B cell (primary cell): ENCODE measurements around the gene TAT. TPM values are rescaled to one million over a fixed set of nuclear protein-coding genes. Genes with fewer than 3 reads are reported as not detected.
"Not testable (repeated sequence)": the region's sequence is repeated elsewhere in the genome, so short reads cannot be mapped to it uniquely, and the experiment has no call there.

Source experiments
- ATAC-seq: fragments of 200-7000 bp; cut with Tn5 transposase; one replicate; pipeline ENCODE4 v1.10.0; 2021; ENCODE audit warnings: low read depth, mild to moderate bottlenecking, moderate number of reproducible peaks, moderate library complexity
- CTCF ChIA-PET: fragments of 350-600 bp; sonication (Branson Sonifier 250); formaldehyde crosslinking; loops from one replicate; lab custom pipeline; 2021; ENCODE audit warnings: antibody characterized with exemption, inconsistent platforms; lab: Charles Lee
- POLR2A ChIA-PET: fragments of 350-600 bp; sonication (Branson Sonifier 250); formaldehyde crosslinking; loops from one replicate; lab custom pipeline; 2021; ENCODE audit warnings: antibody characterized with exemption; lab: Charles Lee
- DNase-seq: peaks from one replicate; pipeline ENCODE4 v3.0.0; 2013
- H2AFZ ChIP-seq: 2 replicates; pipeline ENCODE4 v1.6.1; 2012; ENCODE audit warnings: mild to moderate bottlenecking, low read depth, low read length; ENCODE audit not compliant: insufficient read depth, poor library complexity, severe bottlenecking
- H3K27ac ChIP-seq, 2 donors: 1 replicate in 1 of 2; 2 replicates in 1 of 2; pipeline ENCODE4 v1.5.1; 2012 to 2013; ENCODE audit warnings: low read length in 2 of 2, mild to moderate bottlenecking in 2 of 2, moderate library complexity in 1 of 2
- H3K27me3 ChIP-seq, 4 experiments: fragments of 200-600 bp in 1 of 4; sonication (generic) in 1 of 4; replicated peaks in 1 of 4; 1 replicate in 2 of 4; 2 replicates in 2 of 4; pipeline versions ENCODE4 v1.6.1 to v1.7.0; 2013 to 2016; ENCODE audit warnings: low read length in 3 of 4, mild to moderate bottlenecking in 2 of 4, mixed read lengths in 1 of 4, moderate library complexity in 1 of 4; ENCODE audit not compliant: insufficient read depth in 4 of 4, control insufficient read depth in 3 of 4; ENCODE audit errors: control extremely low read depth in 1 of 4
- H3K36me3 ChIP-seq, 2 experiments: replicated peaks in 1 of 2; 1 replicate in 1 of 2; 2 replicates in 1 of 2; pipeline versions ENCODE4 v1.6.1 to v1.7.1; 2013; ENCODE audit warnings: low read length in 1 of 2; ENCODE audit not compliant: insufficient read depth in 2 of 2, control insufficient read depth in 1 of 2; ENCODE audit errors: control extremely low read depth in 1 of 2, extremely low read depth in 1 of 2
- H3K4me1 ChIP-seq, 2 donors: fragments of 200-600 bp in 1 of 2; sonication (generic) in 1 of 2; 1 replicate in 1 of 2; 2 replicates in 1 of 2; pipeline versions ENCODE4 v1.5.1 to v1.6.1; 2013 to 2017; ENCODE audit warnings: low read length in 2 of 2; ENCODE audit not compliant: control insufficient read depth in 2 of 2, insufficient read depth in 2 of 2
- H3K4me2 ChIP-seq: replicated peaks from 2 replicates; pipeline ENCODE3; 2012; ENCODE audit warnings: mild to moderate bottlenecking, low read depth, low read length; ENCODE audit not compliant: poor library complexity, severe bottlenecking
- H3K4me3 ChIP-seq, 5 experiments: fragments of 200-600 bp in 1 of 5; sonication (generic) in 1 of 5; 1 replicate in 3 of 5; 2 replicates in 2 of 5; pipeline versions ENCODE4 v1.5.1 to v1.7.0; 2011 to 2016; ENCODE audit warnings: low read length in 4 of 5, mild to moderate bottlenecking in 4 of 5, low read depth in 2 of 5, control low read depth in 1 of 5, moderate library complexity in 1 of 5; ENCODE audit not compliant: insufficient read depth in 1 of 5; ENCODE audit errors: control extremely low read depth in 1 of 5, extremely low read depth in 1 of 5
- H3K79me2 ChIP-seq: fragments of 200-600 bp; sonication (generic); one replicate; pipeline ENCODE4 v1.6.0; 2016; ENCODE audit warnings: low read length; ENCODE audit not compliant: control insufficient read depth, insufficient read depth
- H3K9ac ChIP-seq: fragments of 200-600 bp; sonication (generic); 2 replicates; pipeline ENCODE4 v1.6.1; 2017; ENCODE audit warnings: mild to moderate bottlenecking, low read length, moderate library complexity
- H3K9me3 ChIP-seq, 3 donors: one replicate each; pipeline versions ENCODE4 v1.6.1 to v1.7.1; 2013; ENCODE audit warnings: low read length in 2 of 3; ENCODE audit not compliant: control insufficient read depth in 2 of 3, insufficient read depth in 1 of 3; ENCODE audit errors: control extremely low read depth in 1 of 3
- H4K20me1 ChIP-seq: 2 replicates; pipeline ENCODE4 v1.6.0; 2012; ENCODE audit warnings: mild to moderate bottlenecking, low read length; ENCODE audit not compliant: insufficient read depth, control insufficient read depth, poor library complexity, severe bottlenecking
- H3K27ac Mint-ChIP-seq: one replicate; pipeline ENCODE4 v1.8.0; 2021; ENCODE audit warnings: mixed read lengths
- H3K27me3 Mint-ChIP-seq: one replicate; pipeline ENCODE4 v1.8.0; 2021; ENCODE audit warnings: mixed read lengths
- H3K4me1 Mint-ChIP-seq: one replicate; pipeline ENCODE4 v1.8.0; 2021; ENCODE audit warnings: mixed read lengths
- H3K4me3 Mint-ChIP-seq: one replicate; pipeline ENCODE4 v1.8.0; 2021; ENCODE audit warnings: mixed read lengths
- H3K9me3 Mint-ChIP-seq: one replicate; pipeline ENCODE4 v1.8.0; 2022; ENCODE audit warnings: mixed read lengths; ENCODE audit not compliant: insufficient read depth
- EZH2 ChIP-seq: IDR thresholded peaks from 2 replicates; pipeline ENCODE4 v1.6.1; 2012; ENCODE audit warnings: borderline replicate concordance, low read depth, mild to moderate bottlenecking, moderate library complexity, low read length; ENCODE audit not compliant: insufficient read depth, poor library complexity, severe bottlenecking
- WGBS: methylation state at CpG from one replicate; pipeline ENCODE4 v1.1.5; 2013; ENCODE audit warnings: missing lambda C conversion rate; ENCODE audit not compliant: insufficient coverage; 5-methylcytosine and 5-hydroxymethylcytosine counted together
- intact Hi-C: fragments of 100-400 bp; cut with micrococcal nuclease; formaldehyde crosslinking; loops from one replicate; pipeline ENCODE4 v1.10.0; 2022
- polyA plus RNA-seq: library from polyadenylated mRNA; depleted of rRNA; stranded (reverse); fragments of >200 nt; gene quantifications from 2 replicates; pipeline ENCODE4 v1.2.3, GENCODE V29; 2012
- total RNA-seq, 2 donors: library from RNA; stranded (reverse); fragments of 120-200 nt in 1 of 2; gene quantifications; 1 replicate in 1 of 2; 2 replicates in 1 of 2; pipeline versions ENCODE4 v1.2.3 to v1.2.4, GENCODE V29; 2013 to 2022
- TF ChIP-seq, protein P1 (sequence below): fragments of 200-600 bp; IDR thresholded peaks from one replicate; pipeline ENCODE4 v1.8.0; 2022; ENCODE audit warnings: antibody characterized with exemption, mild to moderate bottlenecking

TAT gene
- total and polyA plus RNA-seq, 2 donors (not counting 1 experiment from before 2014, with no cell fraction given) = not detected

DNA sequence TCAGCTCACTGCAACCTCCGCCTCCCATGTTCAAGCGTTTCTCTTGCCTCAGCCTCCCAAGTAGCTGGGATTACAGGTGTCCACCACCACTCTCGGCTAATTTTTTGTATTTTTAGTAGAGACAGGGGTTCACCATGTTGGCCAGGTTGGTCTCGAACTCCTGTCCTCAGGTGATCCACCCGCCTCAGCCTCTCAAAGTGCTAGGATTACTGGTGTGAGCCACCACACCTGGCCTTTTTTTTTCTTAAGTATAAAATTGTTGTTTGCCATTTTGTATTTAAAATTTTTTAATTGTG, 5.6 kb upstream of the TAT start:
- H3K27ac ChIP-seq, H3K4me3 ChIP-seq, H3K79me2 ChIP-seq, ATAC-seq, DNase-seq, H3K27me3 Mint-ChIP-seq, H3K9me3 Mint-ChIP-seq, H2AFZ ChIP-seq, intact Hi-C loops, H3K27ac Mint-ChIP-seq, H3K4me1 ChIP-seq, H3K27me3 ChIP-seq, H3K36me3 ChIP-seq, POLR2A ChIA-PET, H3K4me2 ChIP-seq, H3K4me3 Mint-ChIP-seq, H3K9me3 ChIP-seq, H4K20me1 ChIP-seq, H3K9ac ChIP-seq: not testable (repeated sequence)
- CTCF ChIA-PET = interaction anchor here (1.3 to 2.4 kb wide), 3 partner anchors 9 to 29 kb away, joined by 3 to 7 read pairs (median 5); no protein-coding TSS in a partner anchor
- peaks cover 12% of the 10 kb centered on the region for H3K4me1 Mint-ChIP-seq
- 87% methylated on average over 3 of the region's 5 CpGs for WGBS

- Histone ChIP-seq H4K20me1 (no peaks in the 10 kb centered on the region), H2AFZ (no peak overlapping the region), H3K9me3 (peaks cover 0 to 3% (median 0%) of the 10 kb centered on the region in 3 donors), H3K4me1 (peaks cover 0 to 10% of the 10 kb centered on the region in 2 donors), H3K27ac (no peak overlapping the region), H3K27me3 (peaks cover 0 to 6% (median 0%) of the 10 kb centered on the region in 4 experiments), H3K4me2 (no peak overlapping the region), H3K36me3 (no peaks in the 10 kb centered on the region), H3K4me3 (no peak overlapping the region), H3K79me2 (no peaks in the 10 kb centered on the region), H3K9ac (no peak overlapping the region)
- TF ChIP-seq EZH2 = no peak
- TF ChIP-seq, protein P1, sequence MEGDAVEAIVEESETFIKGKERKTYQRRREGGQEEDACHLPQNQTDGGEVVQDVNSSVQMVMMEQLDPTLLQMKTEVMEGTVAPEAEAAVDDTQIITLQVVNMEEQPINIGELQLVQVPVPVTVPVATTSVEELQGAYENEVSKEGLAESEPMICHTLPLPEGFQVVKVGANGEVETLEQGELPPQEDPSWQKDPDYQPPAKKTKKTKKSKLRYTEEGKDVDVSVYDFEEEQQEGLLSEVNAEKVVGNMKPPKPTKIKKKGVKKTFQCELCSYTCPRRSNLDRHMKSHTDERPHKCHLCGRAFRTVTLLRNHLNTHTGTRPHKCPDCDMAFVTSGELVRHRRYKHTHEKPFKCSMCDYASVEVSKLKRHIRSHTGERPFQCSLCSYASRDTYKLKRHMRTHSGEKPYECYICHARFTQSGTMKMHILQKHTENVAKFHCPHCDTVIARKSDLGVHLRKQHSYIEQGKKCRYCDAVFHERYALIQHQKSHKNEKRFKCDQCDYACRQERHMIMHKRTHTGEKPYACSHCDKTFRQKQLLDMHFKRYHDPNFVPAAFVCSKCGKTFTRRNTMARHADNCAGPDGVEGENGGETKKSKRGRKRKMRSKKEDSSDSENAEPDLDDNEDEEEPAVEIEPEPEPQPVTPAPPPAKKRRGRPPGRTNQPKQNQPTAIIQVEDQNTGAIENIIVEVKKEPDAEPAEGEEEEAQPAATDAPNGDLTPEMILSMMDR = no peak
- Mint-ChIP-seq H3K27ac (no peak overlapping the region), H3K4me1 (peaks cover 7% of the 10 kb centered on the region), H3K9me3 (no peaks in the 10 kb centered on the region), H3K27me3 (peaks cover 3% of the 10 kb centered on the region), H3K4me3 (no peak overlapping the region)
- CTCF ChIA-PET = interaction anchor here (2.1 to 3.2 kb wide), 2 partner anchors 10 to 36 kb away, joined by 16 to 24 read pairs; no protein-coding TSS in a partner anchor
- no peak for DNase-seq
- ATAC-seq = no peak
- POLR2A ChIA-PET = no interaction called here
- intact Hi-C loops = no loop called here
These were observed 2.2 kb downstream of the TAT start for GRCh38 chr16:71574702-71575101.
